HEK293 (cell line): ENCODE measurements around the gene SOX12.

Source experiments
- EGR2 ChIP-seq: fragments of 450-650 bp; formaldehyde crosslinking; IDR thresholded peaks from 2 replicates; pipeline ENCODE4 v1.5.1; 2016; ENCODE audit warnings: low read depth, missing biosample characterization, missing genetic modification characterization
- GLIS1 ChIP-seq: fragments of 450-650 bp; formaldehyde crosslinking; IDR thresholded peaks from 2 replicates; pipeline ENCODE4 v1.5.1; 2016; ENCODE audit warnings: missing biosample characterization, missing genetic modification characterization
- GLIS2 ChIP-seq: fragments of 450-650 bp; formaldehyde crosslinking; IDR thresholded peaks from 2 replicates; pipeline ENCODE4 v1.5.1; 2016; ENCODE audit warnings: missing biosample characterization, missing genetic modification characterization
- HOXD13 ChIP-seq: sonication (generic); formaldehyde crosslinking; IDR thresholded peaks from 2 replicates; pipeline ENCODE4 v1.8.0; 2022; ENCODE audit warnings: missing genetic modification reagents, borderline replicate concordance
- KLF1 ChIP-seq: fragments of 450-650 bp; formaldehyde crosslinking; IDR thresholded peaks from 2 replicates; pipeline ENCODE4 v1.5.1; 2016; ENCODE audit warnings: missing biosample characterization, missing genetic modification characterization
- KLF7 ChIP-seq: fragments of 450-650 bp; formaldehyde crosslinking; IDR thresholded peaks from 2 replicates; pipeline ENCODE4 v1.5.1; 2016; ENCODE audit warnings: missing biosample characterization, missing genetic modification characterization, borderline replicate concordance
- RBAK ChIP-seq: fragments of 450-650 bp; formaldehyde crosslinking; IDR thresholded peaks from 2 replicates; pipeline ENCODE4 v1.5.1; 2016; ENCODE audit warnings: missing biosample characterization, missing genetic modification characterization
- SALL2 ChIP-seq: fragments of 450-650 bp; formaldehyde crosslinking; IDR thresholded peaks from 2 replicates; pipeline ENCODE4 v1.5.0; 2017; ENCODE audit warnings: missing biosample characterization, mild to moderate bottlenecking, missing genetic modification characterization, borderline replicate concordance
- SP2 ChIP-seq: fragments of 450-650 bp; formaldehyde crosslinking; IDR thresholded peaks from 2 replicates; pipeline ENCODE4 v1.5.1; 2016; ENCODE audit warnings: missing biosample characterization, missing genetic modification characterization
- YY1 ChIP-seq: fragments of 450-650 bp; formaldehyde crosslinking; IDR thresholded peaks from 2 replicates; pipeline ENCODE4 v1.5.1; 2018; ENCODE audit warnings: missing biosample characterization, missing genetic modification characterization
- ZBTB20 ChIP-seq: fragments of 450-650 bp; formaldehyde crosslinking; IDR thresholded peaks from 2 replicates; pipeline ENCODE4 v1.5.1; 2016; ENCODE audit warnings: missing biosample characterization, missing genetic modification characterization
- ZEB2 ChIP-seq: fragments of 450-650 bp; formaldehyde crosslinking; IDR thresholded peaks from 2 replicates; pipeline ENCODE4 v1.5.1; 2016; ENCODE audit warnings: missing biosample characterization, missing genetic modification characterization
- ZNF112 ChIP-seq: fragments of 450-650 bp; formaldehyde crosslinking; IDR thresholded peaks from 2 replicates; pipeline ENCODE4 v1.5.0; 2017; ENCODE audit warnings: missing biosample characterization, missing genetic modification characterization
- ZNF138 ChIP-seq: fragments of 450-650 bp; formaldehyde crosslinking; IDR thresholded peaks from 2 replicates; pipeline ENCODE4 v1.5.1; 2016; ENCODE audit warnings: missing biosample characterization, missing genetic modification characterization, borderline replicate concordance
- ZNF146 ChIP-seq: fragments of 450-650 bp; formaldehyde crosslinking; IDR thresholded peaks from 2 replicates; pipeline ENCODE4 v1.5.1; 2016; ENCODE audit warnings: missing biosample characterization, missing genetic modification characterization
- ZNF16 ChIP-seq: fragments of 450-650 bp; formaldehyde crosslinking; IDR thresholded peaks from 2 replicates; pipeline ENCODE4 v1.5.1; 2016; ENCODE audit warnings: low read depth, missing biosample characterization, missing genetic modification characterization
- ZNF202 ChIP-seq: fragments of 450-650 bp; formaldehyde crosslinking; IDR thresholded peaks from 2 replicates; pipeline ENCODE4 v1.5.1; 2016; ENCODE audit warnings: missing biosample characterization, missing genetic modification characterization, borderline replicate concordance
- ZNF366 ChIP-seq: fragments of 450-650 bp; formaldehyde crosslinking; conservative IDR thresholded peaks from 2 replicates; pipeline ENCODE4 v1.5.1; 2016; ENCODE audit warnings: missing biosample characterization, missing genetic modification characterization
- ZNF555 ChIP-seq: fragments of 450-650 bp; formaldehyde crosslinking; conservative IDR thresholded peaks from 2 replicates; pipeline ENCODE4 v1.5.1; 2017; ENCODE audit warnings: missing biosample characterization, mild to moderate bottlenecking, missing genetic modification characterization, inconsistent platforms
- ZNF791 ChIP-seq: fragments of 450-650 bp; formaldehyde crosslinking; IDR thresholded peaks from 2 replicates; pipeline ENCODE4 v1.5.1; 2016; ENCODE audit warnings: missing biosample characterization, missing genetic modification characterization
- ZSCAN16 ChIP-seq: fragments of 450-650 bp; formaldehyde crosslinking; IDR thresholded peaks from 2 replicates; pipeline ENCODE4 v1.5.1; 2016; ENCODE audit warnings: missing biosample characterization, missing genetic modification characterization
- ZXDB ChIP-seq: fragments of 450-650 bp; formaldehyde crosslinking; IDR thresholded peaks from 2 replicates; pipeline ENCODE4 v1.5.1; 2016; ENCODE audit warnings: missing biosample characterization, missing genetic modification characterization
- TF ChIP-seq, protein P1 (sequence below): fragments of 450-650 bp; formaldehyde crosslinking; IDR thresholded peaks from 2 replicates; pipeline ENCODE4 v1.5.1; 2017; ENCODE audit warnings: missing biosample characterization, missing genetic modification characterization
- TF ChIP-seq, protein P2 (sequence below): fragments of 450-650 bp; formaldehyde crosslinking; IDR thresholded peaks from 2 replicates; pipeline ENCODE4 v1.5.1; 2017; ENCODE audit warnings: missing biosample characterization, missing genetic modification characterization
- TF ChIP-seq, protein P3 (sequence below): fragments of 450-650 bp; formaldehyde crosslinking; IDR thresholded peaks from 2 replicates; pipeline ENCODE4 v1.5.1; 2016; ENCODE audit warnings: missing biosample characterization, missing genetic modification characterization
- TF ChIP-seq, protein P4 (sequence below): fragments of 450-650 bp; formaldehyde crosslinking; optimal IDR thresholded peaks from 2 replicates; pipeline ENCODE3; 2016; ENCODE audit warnings: missing biosample characterization, mild to moderate bottlenecking, missing genetic modification characterization
- TF ChIP-seq, protein P5 (sequence below): fragments of 450-650 bp; formaldehyde crosslinking; IDR thresholded peaks from 2 replicates; pipeline ENCODE4 v1.5.1; 2016; ENCODE audit warnings: missing biosample characterization, missing genetic modification characterization
- TF ChIP-seq, protein P6 (sequence below): fragments of 450-650 bp; formaldehyde crosslinking; IDR thresholded peaks from 2 replicates; pipeline ENCODE4 v1.5.0; 2017; ENCODE audit warnings: missing biosample characterization, missing genetic modification characterization, borderline replicate concordance
- TF ChIP-seq, protein P7 (sequence below): fragments of 450-650 bp; formaldehyde crosslinking; IDR thresholded peaks from 2 replicates; pipeline ENCODE4 v1.5.1; 2016; ENCODE audit warnings: missing biosample characterization, missing genetic modification characterization

SOX12 gene

DNA sequence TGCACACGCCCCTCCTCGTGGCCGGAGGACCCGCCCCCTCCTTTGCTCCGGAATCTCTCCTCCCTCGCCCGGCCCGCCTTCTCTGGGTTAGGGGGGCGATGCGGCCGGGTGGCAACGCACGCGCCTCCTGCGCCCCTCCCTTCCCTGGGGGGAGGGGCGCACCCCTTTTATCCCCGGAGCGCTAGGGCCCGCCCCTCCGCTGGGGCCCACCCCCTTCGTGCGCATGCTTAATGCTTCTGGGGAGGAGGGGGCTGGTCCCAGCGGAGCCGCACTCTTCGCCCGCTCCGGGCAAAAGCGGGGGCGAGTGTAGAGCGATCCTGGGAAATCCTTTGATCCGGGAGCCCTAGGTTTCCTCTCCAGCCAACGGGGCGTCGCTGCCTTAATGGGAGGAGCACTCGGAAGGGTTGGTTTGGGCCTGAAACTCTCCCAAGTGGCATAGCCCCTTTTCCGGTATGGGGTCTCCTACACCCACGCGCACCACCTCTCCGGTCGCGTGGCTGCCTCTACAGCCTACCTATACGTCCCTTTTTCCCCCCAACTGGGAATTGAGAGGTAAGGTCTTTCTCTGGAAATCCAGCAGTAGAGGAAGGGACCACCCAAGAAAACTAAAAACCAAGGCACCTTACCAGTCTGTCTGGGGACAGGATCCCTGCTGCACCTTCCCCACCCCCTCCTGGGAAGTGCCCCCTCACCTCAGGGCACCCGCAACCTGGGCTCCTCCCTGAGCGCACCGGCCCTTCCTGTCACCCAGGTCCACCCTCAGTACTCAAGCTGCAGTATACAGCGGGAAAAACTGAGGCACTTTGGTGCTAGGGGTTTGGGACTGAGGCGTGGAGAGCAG lies 2.1 kb downstream of the SOX12 start (continued):
- TF ChIP-seq ZNF146 (tag by site-specific recombination) (0 out of 2 replicates have a peak, but pooled peaks have one; percentile 62), KLF7 (tag by site-specific recombination) (peak; percentile 95; the same call in 1 of the 2 replicates), SP2 (peak; percentile 92), ZSCAN16 (tag by site-specific recombination) (no peak), ZNF791 (tag by site-specific recombination) (no peak), ZXDB (tag by site-specific recombination) (peak; percentile 84), ZNF366 (tag by site-specific recombination) (peak; percentile 22), EGR2 (peak; percentile 88), HOXD13 (CRISPR knock-in tag) (no peak), YY1 (tag by site-specific recombination) (no peak), ZNF555 (tag by site-specific recombination) (no peak), RBAK (no peak), ZNF202 (no peak), SALL2 (tag by site-specific recombination) (no peak), ZNF112 (tag by site-specific recombination) (no peak), GLIS2 (tag by site-specific recombination) (peak; percentile 97), ZBTB20 (tag by site-specific recombination) (peak; percentile 52; the same call in 1 of the 2 replicates), ZNF16 (tag by site-specific recombination) (no peak), ZNF138 (tag by site-specific recombination) (no peak), GLIS1 (tag by site-specific recombination) (peak; percentile 84), ZEB2 (tag by site-specific recombination) (0 out of 2 replicates have a peak, but pooled peaks have one; percentile 74), KLF1 (tag by site-specific recombination) (peak; percentile 99)
- TF ChIP-seq, protein P1, sequence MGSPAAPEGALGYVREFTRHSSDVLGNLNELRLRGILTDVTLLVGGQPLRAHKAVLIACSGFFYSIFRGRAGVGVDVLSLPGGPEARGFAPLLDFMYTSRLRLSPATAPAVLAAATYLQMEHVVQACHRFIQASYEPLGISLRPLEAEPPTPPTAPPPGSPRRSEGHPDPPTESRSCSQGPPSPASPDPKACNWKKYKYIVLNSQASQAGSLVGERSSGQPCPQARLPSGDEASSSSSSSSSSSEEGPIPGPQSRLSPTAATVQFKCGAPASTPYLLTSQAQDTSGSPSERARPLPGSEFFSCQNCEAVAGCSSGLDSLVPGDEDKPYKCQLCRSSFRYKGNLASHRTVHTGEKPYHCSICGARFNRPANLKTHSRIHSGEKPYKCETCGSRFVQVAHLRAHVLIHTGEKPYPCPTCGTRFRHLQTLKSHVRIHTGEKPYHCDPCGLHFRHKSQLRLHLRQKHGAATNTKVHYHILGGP (tag by site-specific recombination), result no peak
- TF ChIP-seq, protein P2, sequence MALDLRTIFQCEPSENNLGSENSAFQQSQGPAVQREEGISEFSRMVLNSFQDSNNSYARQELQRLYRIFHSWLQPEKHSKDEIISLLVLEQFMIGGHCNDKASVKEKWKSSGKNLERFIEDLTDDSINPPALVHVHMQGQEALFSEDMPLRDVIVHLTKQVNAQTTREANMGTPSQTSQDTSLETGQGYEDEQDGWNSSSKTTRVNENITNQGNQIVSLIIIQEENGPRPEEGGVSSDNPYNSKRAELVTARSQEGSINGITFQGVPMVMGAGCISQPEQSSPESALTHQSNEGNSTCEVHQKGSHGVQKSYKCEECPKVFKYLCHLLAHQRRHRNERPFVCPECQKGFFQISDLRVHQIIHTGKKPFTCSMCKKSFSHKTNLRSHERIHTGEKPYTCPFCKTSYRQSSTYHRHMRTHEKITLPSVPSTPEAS (tag by site-specific recombination), result no peak
- TF ChIP-seq, protein P3, sequence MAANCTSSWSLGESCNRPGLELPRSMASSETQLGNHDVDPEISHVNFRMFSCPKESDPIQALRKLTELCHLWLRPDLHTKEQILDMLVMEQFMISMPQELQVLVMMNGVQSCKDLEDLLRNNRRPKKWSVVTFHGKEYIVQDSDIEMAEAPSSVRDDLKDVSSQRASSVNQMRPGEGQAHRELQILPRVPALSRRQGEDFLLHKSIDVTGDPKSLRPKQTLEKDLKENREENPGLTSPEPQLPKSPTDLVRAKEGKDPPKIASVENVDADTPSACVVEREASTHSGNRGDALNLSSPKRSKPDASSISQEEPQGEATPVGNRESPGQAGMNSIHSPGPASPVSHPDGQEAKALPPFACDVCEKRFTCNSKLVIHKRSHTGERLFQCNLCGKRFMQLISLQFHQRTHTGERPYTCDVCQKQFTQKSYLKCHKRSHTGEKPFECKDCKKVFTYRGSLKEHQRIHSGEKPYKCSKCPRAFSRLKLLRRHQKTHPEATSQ (tag by site-specific recombination), result no peak
- TF ChIP-seq, protein P4, sequence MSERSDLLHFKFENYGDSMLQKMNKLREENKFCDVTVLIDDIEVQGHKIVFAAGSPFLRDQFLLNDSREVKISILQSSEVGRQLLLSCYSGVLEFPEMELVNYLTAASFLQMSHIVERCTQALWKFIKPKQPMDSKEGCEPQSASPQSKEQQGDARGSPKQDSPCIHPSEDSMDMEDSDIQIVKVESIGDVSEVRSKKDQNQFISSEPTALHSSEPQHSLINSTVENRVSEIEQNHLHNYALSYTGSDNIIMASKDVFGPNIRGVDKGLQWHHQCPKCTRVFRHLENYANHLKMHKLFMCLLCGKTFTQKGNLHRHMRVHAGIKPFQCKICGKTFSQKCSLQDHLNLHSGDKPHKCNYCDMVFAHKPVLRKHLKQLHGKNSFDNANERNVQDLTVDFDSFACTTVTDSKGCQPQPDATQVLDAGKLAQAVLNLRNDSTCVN (tag by site-specific recombination), result peak; percentile 76
- TF ChIP-seq, protein P5, sequence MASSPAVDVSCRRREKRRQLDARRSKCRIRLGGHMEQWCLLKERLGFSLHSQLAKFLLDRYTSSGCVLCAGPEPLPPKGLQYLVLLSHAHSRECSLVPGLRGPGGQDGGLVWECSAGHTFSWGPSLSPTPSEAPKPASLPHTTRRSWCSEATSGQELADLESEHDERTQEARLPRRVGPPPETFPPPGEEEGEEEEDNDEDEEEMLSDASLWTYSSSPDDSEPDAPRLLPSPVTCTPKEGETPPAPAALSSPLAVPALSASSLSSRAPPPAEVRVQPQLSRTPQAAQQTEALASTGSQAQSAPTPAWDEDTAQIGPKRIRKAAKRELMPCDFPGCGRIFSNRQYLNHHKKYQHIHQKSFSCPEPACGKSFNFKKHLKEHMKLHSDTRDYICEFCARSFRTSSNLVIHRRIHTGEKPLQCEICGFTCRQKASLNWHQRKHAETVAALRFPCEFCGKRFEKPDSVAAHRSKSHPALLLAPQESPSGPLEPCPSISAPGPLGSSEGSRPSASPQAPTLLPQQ (tag by site-specific recombination), result peak; percentile 100
- TF ChIP-seq, protein P6, sequence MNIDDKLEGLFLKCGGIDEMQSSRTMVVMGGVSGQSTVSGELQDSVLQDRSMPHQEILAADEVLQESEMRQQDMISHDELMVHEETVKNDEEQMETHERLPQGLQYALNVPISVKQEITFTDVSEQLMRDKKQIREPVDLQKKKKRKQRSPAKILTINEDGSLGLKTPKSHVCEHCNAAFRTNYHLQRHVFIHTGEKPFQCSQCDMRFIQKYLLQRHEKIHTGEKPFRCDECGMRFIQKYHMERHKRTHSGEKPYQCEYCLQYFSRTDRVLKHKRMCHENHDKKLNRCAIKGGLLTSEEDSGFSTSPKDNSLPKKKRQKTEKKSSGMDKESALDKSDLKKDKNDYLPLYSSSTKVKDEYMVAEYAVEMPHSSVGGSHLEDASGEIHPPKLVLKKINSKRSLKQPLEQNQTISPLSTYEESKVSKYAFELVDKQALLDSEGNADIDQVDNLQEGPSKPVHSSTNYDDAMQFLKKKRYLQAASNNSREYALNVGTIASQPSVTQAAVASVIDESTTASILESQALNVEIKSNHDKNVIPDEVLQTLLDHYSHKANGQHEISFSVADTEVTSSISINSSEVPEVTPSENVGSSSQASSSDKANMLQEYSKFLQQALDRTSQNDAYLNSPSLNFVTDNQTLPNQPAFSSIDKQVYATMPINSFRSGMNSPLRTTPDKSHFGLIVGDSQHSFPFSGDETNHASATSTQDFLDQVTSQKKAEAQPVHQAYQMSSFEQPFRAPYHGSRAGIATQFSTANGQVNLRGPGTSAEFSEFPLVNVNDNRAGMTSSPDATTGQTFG (tag by site-specific recombination), result no peak
- TF ChIP-seq, protein P7, sequence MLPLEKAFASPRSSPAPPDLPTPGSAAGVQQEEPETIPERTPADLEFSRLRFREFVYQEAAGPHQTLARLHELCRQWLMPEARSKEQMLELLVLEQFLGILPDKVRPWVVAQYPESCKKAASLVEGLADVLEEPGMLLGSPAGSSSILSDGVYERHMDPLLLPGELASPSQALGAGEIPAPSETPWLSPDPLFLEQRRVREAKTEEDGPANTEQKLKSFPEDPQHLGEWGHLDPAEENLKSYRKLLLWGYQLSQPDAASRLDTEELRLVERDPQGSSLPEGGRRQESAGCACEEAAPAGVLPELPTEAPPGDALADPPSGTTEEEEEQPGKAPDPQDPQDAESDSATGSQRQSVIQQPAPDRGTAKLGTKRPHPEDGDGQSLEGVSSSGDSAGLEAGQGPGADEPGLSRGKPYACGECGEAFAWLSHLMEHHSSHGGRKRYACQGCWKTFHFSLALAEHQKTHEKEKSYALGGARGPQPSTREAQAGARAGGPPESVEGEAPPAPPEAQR (tag by site-specific recombination), result 0 out of 2 replicates have a peak, but pooled peaks have one; percentile 21
